ENCODE results near the gene SLC39A11. TPM values are rescaled to one million over a fixed set of nuclear protein-coding genes. Genes with fewer than 3 reads are reported as not detected.

SLC39A11 gene
- total RNA-seq, 1 experiment from 2014 or later: 15.8 TPM

- Mint-ChIP-seq H3K27ac (ENCODE audit: low read depth, unreplicated experiment) (no peak overlapping the region), H3K4me3 (ENCODE audit: unreplicated experiment) (no peak overlapping the region), H3K27me3 (ENCODE audit: insufficient read depth, unreplicated experiment) (no peaks in the 10 kb centered on the region), H3K9me3 (ENCODE audit: unreplicated experiment) (peaks cover 6% of the 10 kb centered on the region), H3K4me1 (ENCODE audit: insufficient read depth, unreplicated experiment) (peaks cover 42% of the 10 kb centered on the region), H3K36me3 (ENCODE audit: insufficient read depth, unreplicated experiment) (no peaks in the 10 kb centered on the region)
- intact Hi-C loops (cut with micrococcal nuclease): loop anchor here (5.0 kb wide), 1 partner anchor 705 kb away; no protein-coding TSS in a partner anchor
- CTCF ChIA-PET: interaction anchor here (0.7 to 0.8 kb wide), 2 partner anchors 8 to 1444 kb away, joined by 3 to 5 read pairs; no protein-coding TSS in a partner anchor
- POLR2A ChIA-PET: interaction anchor here (0.7 to 3.9 kb wide), 4 partner anchors 14 to 94 kb away, joined by 3 to 33 read pairs (median 4); no protein-coding TSS in a partner anchor
- TF ChIP-seq CTCF (IDR thresholded peaks at IDR 0.05; ENCODE audit: unreplicated experiment): no peak
- BruUV-seq (replicated peaks): no TSS peak
- DNase-seq (ENCODE audit: unreplicated experiment): no peak
These were observed 410.6 kb downstream of the SLC39A11 start for GRCh38 chr17:72681844-72682243.

GRCh38 chr17:72677714-72678390 is 414.6 kb downstream of the SLC39A11 start:
- no peak overlapping the region for H3K4me3 Mint-ChIP-seq (ENCODE audit: unreplicated experiment)
- no peak overlapping the region for H3K27ac Mint-ChIP-seq (ENCODE audit: low read depth, unreplicated experiment)
- H3K4me1 Mint-ChIP-seq (ENCODE audit: insufficient read depth, unreplicated experiment): peaks cover 17% of the 10 kb centered on the region
- H3K9me3 Mint-ChIP-seq (ENCODE audit: unreplicated experiment): peaks cover 6% of the 10 kb centered on the region
- intact Hi-C loops (cut with micrococcal nuclease): no loop called here
- TF ChIP-seq CTCF (IDR thresholded peaks at IDR 0.05; ENCODE audit: unreplicated experiment): no peak
- ChIA-PET CTCF (interaction anchor here (0.9 kb wide), 1 partner anchor 10 kb away, joined by 3 read pairs; no protein-coding TSS in a partner anchor), POLR2A (no interaction called here)
- no peaks in the 10 kb centered on the region for H3K27me3 Mint-ChIP-seq (ENCODE audit: insufficient read depth, unreplicated experiment)
- H3K36me3 Mint-ChIP-seq (ENCODE audit: insufficient read depth, unreplicated experiment): no peaks in the 10 kb centered on the region
- DNase-seq (ENCODE audit: unreplicated experiment): no peak
- no TSS peak for BruUV-seq (replicated peaks)

- ChIA-PET CTCF (no interaction called here), POLR2A (no interaction called here)
- no peak overlapping the region for H3K27ac Mint-ChIP-seq (ENCODE audit: low read depth, unreplicated experiment)
- TF ChIP-seq CTCF (IDR thresholded peaks at IDR 0.05; ENCODE audit: unreplicated experiment): no peak
- H3K4me1 Mint-ChIP-seq (ENCODE audit: insufficient read depth, unreplicated experiment): peaks cover 13% of the 10 kb centered on the region
- no peak overlapping the region for H3K4me3 Mint-ChIP-seq (ENCODE audit: unreplicated experiment)
- no peak for DNase-seq (ENCODE audit: unreplicated experiment)
- H3K36me3 Mint-ChIP-seq (ENCODE audit: insufficient read depth, unreplicated experiment): no peaks in the 10 kb centered on the region
- intact Hi-C loops (cut with micrococcal nuclease): no loop called here
- no peaks in the 10 kb centered on the region for H3K27me3 Mint-ChIP-seq (ENCODE audit: insufficient read depth, unreplicated experiment)
- BruUV-seq (replicated peaks): no TSS peak
- H3K9me3 Mint-ChIP-seq (ENCODE audit: unreplicated experiment): peaks cover 6% of the 10 kb centered on the region
These were observed 415.4 kb downstream of the SLC39A11 start for GRCh38 chr17:72677108-72677507.

GRCh38 chr17:72672729-72673128 is 419.8 kb downstream of the SLC39A11 start:
- no peaks in the 10 kb centered on the region for H3K36me3 Mint-ChIP-seq (ENCODE audit: insufficient read depth, unreplicated experiment)
- H3K4me3 Mint-ChIP-seq (ENCODE audit: unreplicated experiment): no peak overlapping the region
- ChIA-PET CTCF (no interaction called here), POLR2A (no interaction called here)
- H3K4me1 Mint-ChIP-seq (ENCODE audit: insufficient read depth, unreplicated experiment): no peaks in the 10 kb centered on the region
- no TSS peak for BruUV-seq (replicated peaks)
- no peak for TF ChIP-seq CTCF (IDR thresholded peaks at IDR 0.05; ENCODE audit: unreplicated experiment)
- intact Hi-C loops (cut with micrococcal nuclease): no loop called here
- DNase-seq (ENCODE audit: unreplicated experiment): no peak
- H3K27ac Mint-ChIP-seq (ENCODE audit: low read depth, unreplicated experiment): no peak overlapping the region
- peaks cover 9% of the 10 kb centered on the region for H3K9me3 Mint-ChIP-seq (ENCODE audit: unreplicated experiment)
- no peaks in the 10 kb centered on the region for H3K27me3 Mint-ChIP-seq (ENCODE audit: insufficient read depth, unreplicated experiment)
